SK-N-SH (cell line): ENCODE measurements around the gene CCDC38. TPM values are rescaled to one million over a fixed set of nuclear protein-coding genes. Genes with fewer than 3 reads are reported as not detected.

Experiments used
- CTCF ChIA-PET: fragments of 300-600, 350-600 bp; formaldehyde crosslinking; extraction: SDS; loops from one replicate; lab custom pipeline; 2021; lab: Yijun Ruan, JAX
- POLR2A ChIA-PET: fragments of 350-600 bp; sonication (Branson Sonifier 250); formaldehyde crosslinking; extraction: SDS; loops from one replicate; lab custom pipeline; 2020; ENCODE audit warnings: antibody characterized with exemption, inconsistent platforms; lab: Yijun Ruan, JAX
- DNase-seq: peaks from one replicate; pipeline ENCODE4 v3.0.0; 2012
- H2AFZ ChIP-seq: fragments of 200-600 bp; sonication (generic); 2 replicates; pipeline ENCODE4 v1.8.1; 2016; ENCODE audit warnings: antibody characterized with exemption, mild to moderate bottlenecking, low read depth
- H3F3A ChIP-seq: fragments of 200-600 bp; sonication (generic); replicated peaks from 2 replicates; pipeline ENCODE3; 2016; ENCODE audit warnings: antibody characterized with exemption, mild to moderate bottlenecking; ENCODE audit not compliant: insufficient read depth
- H3K27ac ChIP-seq, 2 experiments: fragments of 200-500 bp in 1 of 2; fragments of 200-600 bp in 1 of 2; sonication (Bioruptor generic) in 1 of 2; sonication (generic), shearing (Covaris generic) in 1 of 2; 2 replicates each; pipeline versions ENCODE4 v1.5.1 to v1.6.1; 2014 to 2016; ENCODE audit warnings: low read depth in 2 of 2, inconsistent platforms in 1 of 2, low read length in 1 of 2, mild to moderate bottlenecking in 1 of 2, mixed read lengths in 1 of 2
- H3K27me3 ChIP-seq: fragments of 200-600 bp; sonication (generic), shearing (Covaris generic); 2 replicates; pipeline ENCODE4 v1.6.1; 2016; ENCODE audit warnings: mixed run types; ENCODE audit not compliant: insufficient read depth
- H3K36me3 ChIP-seq, 2 experiments: fragments of 200-500 bp in 1 of 2; fragments of 200-600 bp in 1 of 2; sonication (Bioruptor generic) in 1 of 2; sonication (generic) in 1 of 2; replicated peaks in 1 of 2; 2 replicates each; pipeline versions ENCODE3 to v1.5.1; 2014 to 2016; ENCODE audit warnings: low read length in 1 of 2, mild to moderate bottlenecking in 1 of 2; ENCODE audit not compliant: insufficient read depth in 2 of 2, control insufficient read depth in 1 of 2
- H3K4me1 ChIP-seq, 2 experiments: fragments of 200-500 bp in 1 of 2; fragments of 200-600 bp in 1 of 2; sonication (Bioruptor generic) in 1 of 2; sonication (generic), shearing (Covaris generic) in 1 of 2; 2 replicates each; pipeline versions ENCODE4 v1.5.1 to v1.6.1; 2014 to 2016; ENCODE audit warnings: low read depth in 1 of 2, low read length in 1 of 2, mixed run types in 1 of 2; ENCODE audit not compliant: insufficient read depth in 2 of 2, control insufficient read depth in 1 of 2
- H3K4me2 ChIP-seq: fragments of 200-600 bp; sonication (generic), shearing (Covaris generic); 2 replicates; pipeline ENCODE4 v1.6.1; 2017; ENCODE audit warnings: mixed run types
- H3K4me3 ChIP-seq, 2 experiments: fragments of 200-500 bp in 1 of 2; fragments of 200-600 bp in 1 of 2; sonication (Bioruptor generic) in 1 of 2; sonication (generic), shearing (Covaris generic) in 1 of 2; 2 replicates each; pipeline versions ENCODE4 v1.5.1 to v1.8.1; 2014 to 2016; ENCODE audit warnings: low read depth in 2 of 2, inconsistent platforms in 1 of 2, low read length in 1 of 2, mild to moderate bottlenecking in 1 of 2, mixed read lengths in 1 of 2, moderate library complexity in 1 of 2
- H3K79me2 ChIP-seq: fragments of 200-600 bp; sonication (generic); 2 replicates; pipeline ENCODE4 v1.8.1; 2017; ENCODE audit warnings: mild to moderate bottlenecking; ENCODE audit not compliant: insufficient read depth
- H3K9ac ChIP-seq: fragments of 200-600 bp; sonication (generic); 2 replicates; pipeline ENCODE4 v1.6.1; 2017; ENCODE audit warnings: mixed run types
- H3K9me2 ChIP-seq: fragments of 200-600 bp; sonication (generic); 2 replicates; pipeline ENCODE4 v1.6.1; 2017; ENCODE audit warnings: mixed run types
- H3K9me3 ChIP-seq: fragments of 200-600 bp; sonication (generic); 2 replicates; pipeline ENCODE4 v1.6.1; 2017; ENCODE audit warnings: mixed run types, mild to moderate bottlenecking, moderate library complexity
- H4K20me1 ChIP-seq: fragments of 200-600 bp; sonication (generic); 2 replicates; pipeline ENCODE4 v1.6.1; 2017; ENCODE audit warnings: mild to moderate bottlenecking, mixed run types; ENCODE audit not compliant: insufficient read depth
- FOXJ3 ChIP-seq: sonication (generic); formaldehyde crosslinking; IDR thresholded peaks from 2 replicates; pipeline ENCODE4 v1.5.1; 2020; ENCODE audit warnings: mild to moderate bottlenecking, missing genetic modification reagents
- GATA2 ChIP-seq: sonication (generic); formaldehyde crosslinking; IDR thresholded peaks from 2 replicates; pipeline ENCODE4 v1.5.0; 2020; ENCODE audit warnings: mild to moderate bottlenecking, missing genetic modification reagents
- MXI1 ChIP-seq: IDR thresholded peaks from 2 replicates; pipeline ENCODE4 v1.6.1; 2012; ENCODE audit warnings: mild to moderate bottlenecking, low read depth, low read length, improper control_type of control experiment
- NFIC ChIP-seq: IDR thresholded peaks from 2 replicates; pipeline ENCODE4 v1.4.0; 2012; ENCODE audit warnings: borderline replicate concordance
- POLR2AphosphoS5 ChIP-seq: IDR thresholded peaks from 2 replicates; pipeline ENCODE4 v1.6.1; 2012; ENCODE audit warnings: low read depth, low read length
- SMC3 ChIP-seq: IDR thresholded peaks from 2 replicates; pipeline ENCODE4 v1.6.1; 2012; ENCODE audit warnings: low read depth, low read length, improper control_type of control experiment
- TCF12 ChIP-seq: IDR thresholded peaks from 2 replicates; pipeline ENCODE4 v1.4.0; 2012
- YY1 ChIP-seq: IDR thresholded peaks from 2 replicates; pipeline ENCODE4 v1.4.0; 2012; ENCODE audit warnings: low read depth, mild to moderate bottlenecking
- WGBS: methylation state at CpG from one replicate; pipeline ENCODE4 v1.1.6; 2017; ENCODE audit warnings: low lambda C conversion rate; 5-methylcytosine and 5-hydroxymethylcytosine counted together
- polyA plus RNA-seq, 3 experiments: library from polyadenylated mRNA; depleted of rRNA; stranded (reverse); fragments of >200 nt; gene quantifications; 2 replicates each; pipeline ENCODE4 v1.2.3, GENCODE V29; 2012
- TF ChIP-seq, protein P1 (sequence below): IDR thresholded peaks from 2 replicates; pipeline ENCODE4 v1.6.1; 2012; ENCODE audit warnings: mild to moderate bottlenecking, low read depth, low read length, moderate library complexity
- TF ChIP-seq, protein P2 (sequence below): IDR thresholded peaks from 2 replicates; pipeline ENCODE4 v1.4.0; 2012; ENCODE audit warnings: low read depth, borderline replicate concordance
- TF ChIP-seq, protein P3 (sequence below): fragments of 200-600 bp; sonication (generic); IDR thresholded peaks from 2 replicates; pipeline ENCODE4 v1.6.1; 2017; ENCODE audit warnings: antibody characterized with exemption, mild to moderate bottlenecking, moderate library complexity
- TF ChIP-seq, protein P4 (sequence below): fragments of 150-350 bp; IDR thresholded peaks from 2 replicates; pipeline ENCODE4 v1.6.1; 2016; ENCODE audit warnings: mild to moderate bottlenecking, low read depth, low read length

CCDC38 gene
- polyA plus RNA-seq, 1 of the 3 experiments (the other 2 are of a cell fraction), result not detected

DNA sequence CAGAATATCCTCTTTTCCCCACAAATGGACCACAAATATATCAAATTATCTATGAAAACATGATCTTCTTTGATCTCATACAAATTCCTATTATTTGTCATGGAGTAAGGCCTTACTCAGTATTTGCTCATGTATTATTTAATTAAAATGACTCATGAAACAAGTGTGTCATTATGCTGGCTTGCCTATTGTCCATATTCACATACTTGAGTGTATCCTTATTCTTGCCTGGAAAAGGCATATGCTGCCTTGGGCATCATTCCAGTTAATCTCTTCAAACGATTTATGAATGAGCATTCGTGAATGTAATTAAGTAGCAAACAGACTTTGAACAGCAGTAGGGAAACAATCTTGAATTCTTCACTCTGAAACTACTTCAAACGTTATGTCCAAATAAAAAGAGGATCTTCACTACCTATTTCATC lies 106.2 kb downstream of the CCDC38 start (continued):
- TF ChIP-seq, protein P1, sequence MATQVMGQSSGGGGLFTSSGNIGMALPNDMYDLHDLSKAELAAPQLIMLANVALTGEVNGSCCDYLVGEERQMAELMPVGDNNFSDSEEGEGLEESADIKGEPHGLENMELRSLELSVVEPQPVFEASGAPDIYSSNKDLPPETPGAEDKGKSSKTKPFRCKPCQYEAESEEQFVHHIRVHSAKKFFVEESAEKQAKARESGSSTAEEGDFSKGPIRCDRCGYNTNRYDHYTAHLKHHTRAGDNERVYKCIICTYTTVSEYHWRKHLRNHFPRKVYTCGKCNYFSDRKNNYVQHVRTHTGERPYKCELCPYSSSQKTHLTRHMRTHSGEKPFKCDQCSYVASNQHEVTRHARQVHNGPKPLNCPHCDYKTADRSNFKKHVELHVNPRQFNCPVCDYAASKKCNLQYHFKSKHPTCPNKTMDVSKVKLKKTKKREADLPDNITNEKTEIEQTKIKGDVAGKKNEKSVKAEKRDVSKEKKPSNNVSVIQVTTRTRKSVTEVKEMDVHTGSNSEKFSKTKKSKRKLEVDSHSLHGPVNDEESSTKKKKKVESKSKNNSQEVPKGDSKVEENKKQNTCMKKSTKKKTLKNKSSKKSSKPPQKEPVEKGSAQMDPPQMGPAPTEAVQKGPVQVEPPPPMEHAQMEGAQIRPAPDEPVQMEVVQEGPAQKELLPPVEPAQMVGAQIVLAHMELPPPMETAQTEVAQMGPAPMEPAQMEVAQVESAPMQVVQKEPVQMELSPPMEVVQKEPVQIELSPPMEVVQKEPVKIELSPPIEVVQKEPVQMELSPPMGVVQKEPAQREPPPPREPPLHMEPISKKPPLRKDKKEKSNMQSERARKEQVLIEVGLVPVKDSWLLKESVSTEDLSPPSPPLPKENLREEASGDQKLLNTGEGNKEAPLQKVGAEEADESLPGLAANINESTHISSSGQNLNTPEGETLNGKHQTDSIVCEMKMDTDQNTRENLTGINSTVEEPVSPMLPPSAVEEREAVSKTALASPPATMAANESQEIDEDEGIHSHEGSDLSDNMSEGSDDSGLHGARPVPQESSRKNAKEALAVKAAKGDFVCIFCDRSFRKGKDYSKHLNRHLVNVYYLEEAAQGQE, result no peak
- TF ChIP-seq NFIC, result peak; percentile 75
- TF ChIP-seq, protein P2, sequence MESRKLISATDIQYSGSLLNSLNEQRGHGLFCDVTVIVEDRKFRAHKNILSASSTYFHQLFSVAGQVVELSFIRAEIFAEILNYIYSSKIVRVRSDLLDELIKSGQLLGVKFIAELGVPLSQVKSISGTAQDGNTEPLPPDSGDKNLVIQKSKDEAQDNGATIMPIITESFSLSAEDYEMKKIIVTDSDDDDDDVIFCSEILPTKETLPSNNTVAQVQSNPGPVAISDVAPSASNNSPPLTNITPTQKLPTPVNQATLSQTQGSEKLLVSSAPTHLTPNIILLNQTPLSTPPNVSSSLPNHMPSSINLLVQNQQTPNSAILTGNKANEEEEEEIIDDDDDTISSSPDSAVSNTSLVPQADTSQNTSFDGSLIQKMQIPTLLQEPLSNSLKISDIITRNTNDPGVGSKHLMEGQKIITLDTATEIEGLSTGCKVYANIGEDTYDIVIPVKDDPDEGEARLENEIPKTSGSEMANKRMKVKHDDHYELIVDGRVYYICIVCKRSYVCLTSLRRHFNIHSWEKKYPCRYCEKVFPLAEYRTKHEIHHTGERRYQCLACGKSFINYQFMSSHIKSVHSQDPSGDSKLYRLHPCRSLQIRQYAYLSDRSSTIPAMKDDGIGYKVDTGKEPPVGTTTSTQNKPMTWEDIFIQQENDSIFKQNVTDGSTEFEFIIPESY, result peak; percentile 68; the same call in 1 of the 2 replicates

DNA sequence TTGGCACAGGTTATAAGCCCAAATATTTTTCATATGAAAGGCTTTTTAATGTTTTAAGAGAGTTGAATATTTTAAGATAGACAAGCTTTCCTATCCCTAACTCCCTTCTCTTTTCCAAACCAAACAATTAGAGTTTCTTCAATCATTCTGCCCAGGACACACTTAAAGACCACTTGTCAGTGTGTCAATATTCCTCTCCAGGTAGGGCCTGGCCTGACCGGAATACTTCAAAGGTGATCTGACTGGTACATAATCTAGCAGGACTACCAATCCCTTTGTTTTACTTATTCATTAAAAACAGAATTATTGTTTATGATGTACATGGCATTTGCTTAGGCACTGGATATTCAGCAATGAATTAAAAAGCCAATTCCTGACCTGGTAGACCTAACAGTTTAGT lies 107.8 kb downstream of the CCDC38 start:
- Histone ChIP-seq H3F3A (peaks cover 22% of the 10 kb centered on the region), H3K9me2 (no peaks in the 10 kb centered on the region), H3K9me3 (no peaks in the 10 kb centered on the region), H3K4me2 (no peak overlapping the region), H3K79me2 (no peaks in the 10 kb centered on the region), H3K9ac (no peak overlapping the region), H3K4me3 (no peak overlapping the region), H2AFZ (no peak overlapping the region), H4K20me1 (peaks cover 15% of the 10 kb centered on the region), H3K4me1 (peaks cover 16 to 20% of the 10 kb centered on the region in 2 experiments; a peak in 3 of 4 replicates), H3K36me3 (no peaks in the 10 kb centered on the region), H3K27me3 (peaks cover 23% of the 10 kb centered on the region), H3K27ac (no peak overlapping the region)
- POLR2A ChIA-PET, result no interaction called here
- no peak for DNase-seq
- 89% methylated on average over 1 of the region's 1 CpG for WGBS
- CTCF ChIA-PET, result interaction anchor here (0.7 kb wide), 1 partner anchor 14 kb away, joined by 3 read pairs; no protein-coding TSS in a partner anchor
- TF ChIP-seq, protein P3, sequence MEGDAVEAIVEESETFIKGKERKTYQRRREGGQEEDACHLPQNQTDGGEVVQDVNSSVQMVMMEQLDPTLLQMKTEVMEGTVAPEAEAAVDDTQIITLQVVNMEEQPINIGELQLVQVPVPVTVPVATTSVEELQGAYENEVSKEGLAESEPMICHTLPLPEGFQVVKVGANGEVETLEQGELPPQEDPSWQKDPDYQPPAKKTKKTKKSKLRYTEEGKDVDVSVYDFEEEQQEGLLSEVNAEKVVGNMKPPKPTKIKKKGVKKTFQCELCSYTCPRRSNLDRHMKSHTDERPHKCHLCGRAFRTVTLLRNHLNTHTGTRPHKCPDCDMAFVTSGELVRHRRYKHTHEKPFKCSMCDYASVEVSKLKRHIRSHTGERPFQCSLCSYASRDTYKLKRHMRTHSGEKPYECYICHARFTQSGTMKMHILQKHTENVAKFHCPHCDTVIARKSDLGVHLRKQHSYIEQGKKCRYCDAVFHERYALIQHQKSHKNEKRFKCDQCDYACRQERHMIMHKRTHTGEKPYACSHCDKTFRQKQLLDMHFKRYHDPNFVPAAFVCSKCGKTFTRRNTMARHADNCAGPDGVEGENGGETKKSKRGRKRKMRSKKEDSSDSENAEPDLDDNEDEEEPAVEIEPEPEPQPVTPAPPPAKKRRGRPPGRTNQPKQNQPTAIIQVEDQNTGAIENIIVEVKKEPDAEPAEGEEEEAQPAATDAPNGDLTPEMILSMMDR, result no peak
- TF ChIP-seq MXI1 (no peak), FOXJ3 (no peak), TCF12 (no peak), GATA2 (no peak), YY1 (no peak), SMC3 (no peak), POLR2AphosphoS5 (no peak)
- TF ChIP-seq, protein P4, sequence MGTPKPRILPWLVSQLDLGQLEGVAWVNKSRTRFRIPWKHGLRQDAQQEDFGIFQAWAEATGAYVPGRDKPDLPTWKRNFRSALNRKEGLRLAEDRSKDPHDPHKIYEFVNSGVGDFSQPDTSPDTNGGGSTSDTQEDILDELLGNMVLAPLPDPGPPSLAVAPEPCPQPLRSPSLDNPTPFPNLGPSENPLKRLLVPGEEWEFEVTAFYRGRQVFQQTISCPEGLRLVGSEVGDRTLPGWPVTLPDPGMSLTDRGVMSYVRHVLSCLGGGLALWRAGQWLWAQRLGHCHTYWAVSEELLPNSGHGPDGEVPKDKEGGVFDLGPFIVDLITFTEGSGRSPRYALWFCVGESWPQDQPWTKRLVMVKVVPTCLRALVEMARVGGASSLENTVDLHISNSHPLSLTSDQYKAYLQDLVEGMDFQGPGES, result no peak
- TF ChIP-seq, protein P1, result no peak
